K562 (cell line): ENCODE measurements around the gene RNF2. TPM values are rescaled to one million over a fixed set of nuclear protein-coding genes. Genes with fewer than 3 reads are reported as not detected.

Experiments used
- FIP1L1 ChIP-seq: fragments of 200-400 bp; formaldehyde crosslinking; IDR thresholded peaks from 2 replicates; pipeline ENCODE4 v1.6.1; 2018; ENCODE audit warnings: mild to moderate bottlenecking, low read depth, low read length; ENCODE audit not compliant: poor library complexity, severe bottlenecking
- HNRNPK ChIP-seq: fragments of 200-400 bp; formaldehyde crosslinking; IDR thresholded peaks from one replicate; pipeline ENCODE4 v1.6.1; 2018; ENCODE audit warnings: mild to moderate bottlenecking, low read depth, low read length; ENCODE audit not compliant: poor library complexity, severe bottlenecking
- L3MBTL2 ChIP-seq: fragments of 450-650 bp; IDR thresholded peaks from 2 replicates; pipeline ENCODE4 v1.6.1; 2016; ENCODE audit warnings: mild to moderate bottlenecking, moderate library complexity
- PYGO2 ChIP-seq: fragments of 450-650 bp; IDR thresholded peaks from 2 replicates; pipeline ENCODE4 v1.6.1; 2016; ENCODE audit warnings: mild to moderate bottlenecking, missing genetic modification characterization, moderate library complexity, missing compliant biosample characterization
- RBM22 ChIP-seq: fragments of 200-400 bp; formaldehyde crosslinking; IDR thresholded peaks from 2 replicates; pipeline ENCODE4 v1.6.1; 2018; ENCODE audit warnings: low read length, low read depth; ENCODE audit not compliant: poor library complexity, severe bottlenecking
- SIN3A ChIP-seq, 2 experiments: fragments of 150-350 bp in 1 of 2; IDR thresholded peaks; 2 replicates each; pipeline ENCODE4 v1.6.1; 2011 to 2016; ENCODE audit warnings: borderline replicate concordance in 2 of 2, low read depth in 2 of 2, low read length in 2 of 2, mild to moderate bottlenecking in 2 of 2, moderate library complexity in 2 of 2; ENCODE audit not compliant: control insufficient read depth in 1 of 2
- YY1 ChIP-seq, 3 experiments: IDR thresholded peaks; 2 replicates each; pipeline ENCODE4 v1.6.1; 2011; ENCODE audit warnings: low read length in 2 of 3, mild to moderate bottlenecking in 2 of 3, moderate library complexity in 2 of 3, borderline replicate concordance in 1 of 3, control low read depth in 1 of 3, low read depth in 1 of 3; ENCODE audit not compliant: insufficient read depth in 3 of 3, insufficient replicate concordance in 2 of 3, control insufficient read depth in 1 of 3, insufficient read length in 1 of 3; ENCODE audit errors: extremely low read depth in 1 of 3
- ZC3H4 ChIP-seq: sonication (generic); formaldehyde crosslinking; IDR thresholded peaks from 2 replicates; pipeline ENCODE4 v1.9.0; 2021; ENCODE audit warnings: missing genetic modification reagents, borderline replicate concordance
- ZNF124 ChIP-seq: sonication (generic); formaldehyde crosslinking; IDR thresholded peaks from 2 replicates; pipeline ENCODE4 v1.8.1; 2022; ENCODE audit warnings: missing genetic modification reagents
- polyA plus RNA-seq, 8 experiments: library from polyadenylated mRNA; depleted of rRNA in 4 of 8; stranded (reverse) in 5 of 8; unstranded in 3 of 8; fragments of >200 nt; fragmentation: Nextera tagmentation in 2 of 8; fragmentation: Illumina TruSeq in 1 of 8; extraction: Ambion mirVana in 2 of 8; extraction: Trizol in 1 of 8; gene quantifications; 2 replicates each; pipeline versions ENCODE4 v1.2.1 to v1.2.3, GENCODE V29; 2011 to 2014; ENCODE audit warnings: inconsistent platforms in 1 of 8, missing spikeins in 1 of 8
- total RNA-seq, 7 experiments: library from RNA; depleted of rRNA in 6 of 7; stranded (reverse); fragments of >200 nt in 6 of 7; fragmentation: Illumina TruSeq in 2 of 7; extraction: Trizol in 2 of 7; gene quantifications; 2 replicates each; pipeline versions ENCODE4 v1.2.1 to v1.2.3, GENCODE V29; 2011 to 2021; ENCODE audit warnings: low replicate concordance in 1 of 7
- TF ChIP-seq, protein P1 (sequence below): sonication (generic); formaldehyde crosslinking; IDR thresholded peaks from 2 replicates; pipeline ENCODE4 v1.8.0; 2023; ENCODE audit warnings: missing genetic modification reagents, mild to moderate bottlenecking, borderline replicate concordance
- TF ChIP-seq, protein P2 (sequence below): IDR thresholded peaks from 3 replicates; pipeline ENCODE4 v1.6.1; 2011; ENCODE audit warnings: borderline replicate concordance, mild to moderate bottlenecking, moderate library complexity; ENCODE audit not compliant: insufficient read length; ENCODE audit errors: extremely low read depth
- TF ChIP-seq, protein P3 (sequence below): fragments of 150-350 bp; IDR thresholded peaks from 2 replicates; pipeline ENCODE4 v1.6.1; 2014; ENCODE audit warnings: low read depth, mild to moderate bottlenecking, low read length, borderline replicate concordance

The RNF2 gene
- total and polyA plus RNA-seq, 9 of the 15 experiments (the other 6 are each of a cell fraction or from before 2014, with no cell fraction given): 7.1 to 66.5 (median 32.9) TPM

DNA sequence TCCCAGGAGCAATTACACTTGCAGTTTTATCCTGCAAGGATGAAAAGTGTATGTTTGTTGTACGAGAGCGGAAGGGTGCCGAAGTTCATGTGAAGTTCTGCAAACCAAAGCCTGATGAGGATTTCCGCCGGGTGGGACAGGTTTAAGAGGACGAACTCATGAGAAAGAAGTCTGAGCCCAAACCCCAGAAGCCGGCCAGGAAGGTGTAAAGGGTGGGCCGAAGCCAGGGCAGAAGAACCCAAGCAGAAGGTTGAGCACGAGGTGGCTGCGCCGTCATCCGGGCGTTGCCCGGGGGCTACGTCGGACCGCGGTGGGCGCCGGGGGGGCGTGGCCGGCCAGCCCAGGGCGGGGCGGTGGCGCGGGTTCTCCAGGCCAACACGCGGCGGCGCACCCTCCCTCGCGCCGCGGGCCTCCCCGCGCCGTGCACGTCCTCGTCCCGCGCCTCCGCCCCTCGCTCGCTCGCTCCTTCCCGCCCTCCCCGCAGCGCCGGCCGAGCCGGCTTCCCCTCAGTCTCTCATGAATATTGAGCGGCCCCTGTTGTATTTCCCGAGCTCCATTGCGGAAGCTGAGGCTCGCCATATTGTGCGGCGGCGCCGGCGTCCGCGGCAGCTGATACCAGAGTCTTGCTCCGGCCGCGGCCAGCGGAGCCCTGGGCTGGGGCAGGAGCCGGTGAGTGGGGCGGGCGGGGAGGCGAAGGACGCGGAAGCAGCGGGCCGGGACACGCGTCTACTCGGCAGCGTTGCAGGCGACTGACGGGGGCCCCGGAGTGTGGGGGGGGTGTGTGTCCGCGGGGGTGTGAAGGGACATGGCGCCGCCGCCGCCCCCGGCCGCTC, at the start of gene RNF2 (continued):
- TF ChIP-seq, protein P1, sequence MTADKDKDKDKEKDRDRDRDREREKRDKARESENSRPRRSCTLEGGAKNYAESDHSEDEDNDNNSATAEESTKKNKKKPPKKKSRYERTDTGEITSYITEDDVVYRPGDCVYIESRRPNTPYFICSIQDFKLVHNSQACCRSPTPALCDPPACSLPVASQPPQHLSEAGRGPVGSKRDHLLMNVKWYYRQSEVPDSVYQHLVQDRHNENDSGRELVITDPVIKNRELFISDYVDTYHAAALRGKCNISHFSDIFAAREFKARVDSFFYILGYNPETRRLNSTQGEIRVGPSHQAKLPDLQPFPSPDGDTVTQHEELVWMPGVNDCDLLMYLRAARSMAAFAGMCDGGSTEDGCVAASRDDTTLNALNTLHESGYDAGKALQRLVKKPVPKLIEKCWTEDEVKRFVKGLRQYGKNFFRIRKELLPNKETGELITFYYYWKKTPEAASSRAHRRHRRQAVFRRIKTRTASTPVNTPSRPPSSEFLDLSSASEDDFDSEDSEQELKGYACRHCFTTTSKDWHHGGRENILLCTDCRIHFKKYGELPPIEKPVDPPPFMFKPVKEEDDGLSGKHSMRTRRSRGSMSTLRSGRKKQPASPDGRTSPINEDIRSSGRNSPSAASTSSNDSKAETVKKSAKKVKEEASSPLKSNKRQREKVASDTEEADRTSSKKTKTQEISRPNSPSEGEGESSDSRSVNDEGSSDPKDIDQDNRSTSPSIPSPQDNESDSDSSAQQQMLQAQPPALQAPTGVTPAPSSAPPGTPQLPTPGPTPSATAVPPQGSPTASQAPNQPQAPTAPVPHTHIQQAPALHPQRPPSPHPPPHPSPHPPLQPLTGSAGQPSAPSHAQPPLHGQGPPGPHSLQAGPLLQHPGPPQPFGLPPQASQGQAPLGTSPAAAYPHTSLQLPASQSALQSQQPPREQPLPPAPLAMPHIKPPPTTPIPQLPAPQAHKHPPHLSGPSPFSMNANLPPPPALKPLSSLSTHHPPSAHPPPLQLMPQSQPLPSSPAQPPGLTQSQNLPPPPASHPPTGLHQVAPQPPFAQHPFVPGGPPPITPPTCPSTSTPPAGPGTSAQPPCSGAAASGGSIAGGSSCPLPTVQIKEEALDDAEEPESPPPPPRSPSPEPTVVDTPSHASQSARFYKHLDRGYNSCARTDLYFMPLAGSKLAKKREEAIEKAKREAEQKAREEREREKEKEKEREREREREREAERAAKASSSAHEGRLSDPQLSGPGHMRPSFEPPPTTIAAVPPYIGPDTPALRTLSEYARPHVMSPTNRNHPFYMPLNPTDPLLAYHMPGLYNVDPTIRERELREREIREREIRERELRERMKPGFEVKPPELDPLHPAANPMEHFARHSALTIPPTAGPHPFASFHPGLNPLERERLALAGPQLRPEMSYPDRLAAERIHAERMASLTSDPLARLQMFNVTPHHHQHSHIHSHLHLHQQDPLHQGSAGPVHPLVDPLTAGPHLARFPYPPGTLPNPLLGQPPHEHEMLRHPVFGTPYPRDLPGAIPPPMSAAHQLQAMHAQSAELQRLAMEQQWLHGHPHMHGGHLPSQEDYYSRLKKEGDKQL (CRISPR knock-in tag): no peak
- TF ChIP-seq SIN3A (IDR thresholded peaks at IDR 0.05; ENCODE audit: borderline replicate concordance in 2 of 2, control insufficient read depth in 1 of 2, low read depth in 2 of 2, low read length in 2 of 2) (no peak; a peak in 1 of 4 replicates), YY1 (IDR thresholded peaks at IDR 0.05; ENCODE audit: borderline replicate concordance in 1 of 3, control insufficient read depth in 1 of 3, extremely low read depth in 1 of 3, insufficient read depth in 3 of 3, insufficient read length in 1 of 3, insufficient replicate concordance in 2 of 3, low read depth in 1 of 3, low read length in 2 of 3) (peak; percentile 40 to 80 (median 72)), RBM22 (no peak), L3MBTL2 (peak; percentile 98), PYGO2 (tag) (no peak), ZC3H4 (CRISPR knock-in tag) (no peak), FIP1L1 (peak; percentile 75), ZNF124 (CRISPR knock-in tag) (no peak), HNRNPK (peak; percentile 52)
- TF ChIP-seq, protein P2, sequence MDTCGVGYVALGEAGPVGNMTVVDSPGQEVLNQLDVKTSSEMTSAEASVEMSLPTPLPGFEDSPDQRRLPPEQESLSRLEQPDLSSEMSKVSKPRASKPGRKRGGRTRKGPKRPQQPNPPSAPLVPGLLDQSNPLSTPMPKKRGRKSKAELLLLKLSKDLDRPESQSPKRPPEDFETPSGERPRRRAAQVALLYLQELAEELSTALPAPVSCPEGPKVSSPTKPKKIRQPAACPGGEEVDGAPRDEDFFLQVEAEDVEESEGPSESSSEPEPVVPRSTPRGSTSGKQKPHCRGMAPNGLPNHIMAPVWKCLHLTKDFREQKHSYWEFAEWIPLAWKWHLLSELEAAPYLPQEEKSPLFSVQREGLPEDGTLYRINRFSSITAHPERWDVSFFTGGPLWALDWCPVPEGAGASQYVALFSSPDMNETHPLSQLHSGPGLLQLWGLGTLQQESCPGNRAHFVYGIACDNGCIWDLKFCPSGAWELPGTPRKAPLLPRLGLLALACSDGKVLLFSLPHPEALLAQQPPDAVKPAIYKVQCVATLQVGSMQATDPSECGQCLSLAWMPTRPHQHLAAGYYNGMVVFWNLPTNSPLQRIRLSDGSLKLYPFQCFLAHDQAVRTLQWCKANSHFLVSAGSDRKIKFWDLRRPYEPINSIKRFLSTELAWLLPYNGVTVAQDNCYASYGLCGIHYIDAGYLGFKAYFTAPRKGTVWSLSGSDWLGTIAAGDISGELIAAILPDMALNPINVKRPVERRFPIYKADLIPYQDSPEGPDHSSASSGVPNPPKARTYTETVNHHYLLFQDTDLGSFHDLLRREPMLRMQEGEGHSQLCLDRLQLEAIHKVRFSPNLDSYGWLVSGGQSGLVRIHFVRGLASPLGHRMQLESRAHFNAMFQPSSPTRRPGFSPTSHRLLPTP: no peak
- TF ChIP-seq, protein P3, sequence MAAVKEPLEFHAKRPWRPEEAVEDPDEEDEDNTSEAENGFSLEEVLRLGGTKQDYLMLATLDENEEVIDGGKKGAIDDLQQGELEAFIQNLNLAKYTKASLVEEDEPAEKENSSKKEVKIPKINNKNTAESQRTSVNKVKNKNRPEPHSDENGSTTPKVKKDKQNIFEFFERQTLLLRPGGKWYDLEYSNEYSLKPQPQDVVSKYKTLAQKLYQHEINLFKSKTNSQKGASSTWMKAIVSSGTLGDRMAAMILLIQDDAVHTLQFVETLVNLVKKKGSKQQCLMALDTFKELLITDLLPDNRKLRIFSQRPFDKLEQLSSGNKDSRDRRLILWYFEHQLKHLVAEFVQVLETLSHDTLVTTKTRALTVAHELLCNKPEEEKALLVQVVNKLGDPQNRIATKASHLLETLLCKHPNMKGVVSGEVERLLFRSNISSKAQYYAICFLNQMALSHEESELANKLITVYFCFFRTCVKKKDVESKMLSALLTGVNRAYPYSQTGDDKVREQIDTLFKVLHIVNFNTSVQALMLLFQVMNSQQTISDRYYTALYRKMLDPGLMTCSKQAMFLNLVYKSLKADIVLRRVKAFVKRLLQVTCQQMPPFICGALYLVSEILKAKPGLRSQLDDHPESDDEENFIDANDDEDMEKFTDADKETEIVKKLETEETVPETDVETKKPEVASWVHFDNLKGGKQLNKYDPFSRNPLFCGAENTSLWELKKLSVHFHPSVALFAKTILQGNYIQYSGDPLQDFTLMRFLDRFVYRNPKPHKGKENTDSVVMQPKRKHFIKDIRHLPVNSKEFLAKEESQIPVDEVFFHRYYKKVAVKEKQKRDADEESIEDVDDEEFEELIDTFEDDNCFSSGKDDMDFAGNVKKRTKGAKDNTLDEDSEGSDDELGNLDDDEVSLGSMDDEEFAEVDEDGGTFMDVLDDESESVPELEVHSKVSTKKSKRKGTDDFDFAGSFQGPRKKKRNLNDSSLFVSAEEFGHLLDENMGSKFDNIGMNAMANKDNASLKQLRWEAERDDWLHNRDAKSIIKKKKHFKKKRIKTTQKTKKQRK: no peak
